Astrocyte of the spinal cord (primary cell): Measurements from ENCODE around the gene ITGB5.
A peak's percentile ranks its signal among the peaks of the same experiment; 100 is the strongest.

Experiments
- DNase-seq: peaks from one replicate; pipeline ENCODE4 v3.0.0; 2011; ENCODE audit warnings: low read depth, low spot score
- H3K4me3 ChIP-seq: 2 replicates; pipeline ENCODE4 v1.5.1; 2011; ENCODE audit warnings: low read depth, mild to moderate bottlenecking, low read length, moderate library complexity
- CTCF ChIP-seq: IDR thresholded peaks from 2 replicates; pipeline ENCODE4 v1.5.1; 2012; ENCODE audit warnings: low read depth, mild to moderate bottlenecking, low read length, inconsistent platforms
- in situ Hi-C: cut with HindIII; loops from 2 replicates; pipeline ENCODE4 v1.10.0; 2017; ENCODE audit warnings: low sequenced_read_pairs

Gene ITGB5

GRCh38 chr3:124895756-124896155, 8.6 kb upstream of the ITGB5 start:
- TF ChIP-seq CTCF, result no peak
- H3K4me3 ChIP-seq, result no peak overlapping the region
- DNase-seq, result no peak
- in situ Hi-C loops, result no loop called here

GRCh38 chr3:124893526-124893925, 6.4 kb upstream of the ITGB5 start:
- in situ Hi-C loops, result no loop called here
- no peak for TF ChIP-seq CTCF

GRCh38 chr3:124890573-124891190, 3.5 kb upstream of the ITGB5 start:
- no peak for TF ChIP-seq CTCF
- no peak for DNase-seq
- H3K4me3 ChIP-seq, result no peak overlapping the region
- in situ Hi-C loops, result no loop called here

More at GRCh38 chr3:124893526-124893925, 6.4 kb upstream of the ITGB5 start:
- H3K4me3 ChIP-seq, result no peak overlapping the region
- no peak for DNase-seq

- H3K4me3 ChIP-seq, result no peak overlapping the region
- no peak for TF ChIP-seq CTCF
- no peak for DNase-seq
- in situ Hi-C loops, result no loop called here
Measured at GRCh38 chr3:124888482-124889441, 1.6 kb upstream of the ITGB5 start.

GRCh38 chr3:124887932-124888298, 750 bp upstream of the ITGB5 start:
- H3K4me3 ChIP-seq, result peak overlapping the region; percentile 63
- in situ Hi-C loops, result no loop called here
- no peak for DNase-seq
- no peak for TF ChIP-seq CTCF

GRCh38 chr3:124886168-124887056, 753 bp downstream of the ITGB5 start:
- DNase-seq, result peak; percentile 47
- in situ Hi-C loops, result no loop called here
- TF ChIP-seq CTCF, result no peak
- peak overlapping the region; percentile 63 for H3K4me3 ChIP-seq
